GM18861 (cell line): ENCODE measurements around the gene CTDSPL.

Source experiments
- ATAC-seq: cut with Tn5 transposase; IDR thresholded peaks from one replicate; pipeline ENCODE4 v1.9.1; 2021; ENCODE audit not compliant: unreplicated experiment

The CTDSPL gene

DNA sequence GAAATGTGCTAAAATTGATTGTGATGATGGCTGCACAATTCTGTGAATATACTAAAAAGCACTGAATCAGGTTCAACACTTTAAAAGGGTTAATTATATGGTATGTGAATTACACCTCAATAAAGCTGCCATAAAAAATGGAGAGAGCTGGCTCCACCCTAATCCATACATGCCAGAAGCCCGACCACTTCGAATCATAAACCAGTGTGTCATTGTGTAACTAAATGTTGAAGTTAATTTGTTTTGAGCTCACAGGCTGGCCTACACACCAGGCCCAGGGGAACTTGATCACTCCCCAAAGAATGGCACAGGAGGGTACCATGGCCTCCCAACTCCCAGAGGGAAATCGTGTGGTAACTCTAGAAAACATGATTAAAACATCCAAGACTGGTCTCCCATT is 153.8 kb downstream of the CTDSPL start:
- ATAC-seq = no peak

DNA sequence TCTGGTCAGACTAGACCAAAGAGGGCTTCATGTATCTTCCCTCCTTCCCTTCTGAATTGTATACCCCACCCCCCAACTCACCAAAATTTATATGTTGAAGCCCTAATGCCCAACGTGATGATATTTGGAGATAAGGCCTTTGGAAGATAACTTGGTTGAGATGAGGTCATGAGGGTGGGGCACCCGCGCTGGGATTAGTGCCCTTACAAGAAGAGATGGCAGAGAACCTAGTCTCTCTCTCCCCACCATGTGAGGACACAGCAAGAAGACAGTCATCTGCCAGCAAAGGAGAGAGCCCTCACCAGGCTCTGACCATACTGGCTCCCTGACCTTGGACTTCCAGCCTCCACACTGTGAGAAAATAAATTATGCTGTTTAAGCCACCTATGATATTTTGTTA is 154.3 kb downstream of the CTDSPL start:
- no peak for ATAC-seq

DNA sequence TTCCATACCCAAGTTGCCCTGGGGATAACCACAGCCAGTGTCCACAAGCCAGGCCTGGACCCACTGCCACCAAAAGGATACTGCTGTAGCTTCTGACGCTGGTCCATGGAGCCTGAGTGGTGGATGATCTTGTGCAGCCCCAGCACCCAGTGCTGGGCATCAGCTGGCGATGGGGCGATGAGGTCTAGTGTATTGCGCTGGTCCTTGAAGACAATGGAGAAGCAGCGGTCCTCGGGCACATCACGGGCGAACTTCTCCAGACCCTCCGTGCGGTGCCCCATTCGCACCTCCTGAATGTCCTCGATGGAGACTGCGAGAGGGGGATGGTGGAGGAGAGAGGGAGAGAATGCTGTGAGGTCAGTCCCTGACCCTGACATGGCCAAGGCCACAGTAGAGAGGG is 154.7 kb downstream of the CTDSPL start:
- ATAC-seq = no peak

DNA sequence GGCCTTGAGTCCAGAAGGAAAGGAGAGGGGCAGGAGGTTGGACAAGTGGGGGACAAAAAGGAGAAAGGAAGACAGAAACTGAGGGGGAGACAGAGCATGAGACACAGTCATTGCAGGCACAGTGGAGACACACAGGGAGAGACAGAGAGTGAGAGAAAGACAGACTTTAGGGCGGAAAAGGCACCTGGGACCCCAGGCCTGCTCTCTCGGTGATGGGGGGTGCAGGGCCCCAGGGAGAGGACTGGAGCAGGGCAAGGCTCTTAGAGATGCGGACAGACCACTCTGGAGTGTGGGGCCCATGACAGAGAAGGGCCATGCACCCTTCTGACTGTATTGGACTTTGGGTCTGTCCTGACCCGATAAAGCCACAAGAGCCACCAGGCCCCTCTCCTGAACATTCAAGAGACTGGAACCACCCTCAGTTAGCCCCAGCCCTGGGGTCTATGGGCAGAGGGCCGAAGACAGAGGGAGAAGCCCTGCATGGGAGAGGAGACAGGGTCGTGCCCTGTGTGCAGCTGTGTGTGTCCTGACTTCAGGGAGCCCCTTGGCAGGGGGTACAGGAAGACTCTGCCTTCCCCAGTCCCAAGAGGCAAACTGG is 155.3 kb downstream of the CTDSPL start:
- no peak for ATAC-seq

DNA sequence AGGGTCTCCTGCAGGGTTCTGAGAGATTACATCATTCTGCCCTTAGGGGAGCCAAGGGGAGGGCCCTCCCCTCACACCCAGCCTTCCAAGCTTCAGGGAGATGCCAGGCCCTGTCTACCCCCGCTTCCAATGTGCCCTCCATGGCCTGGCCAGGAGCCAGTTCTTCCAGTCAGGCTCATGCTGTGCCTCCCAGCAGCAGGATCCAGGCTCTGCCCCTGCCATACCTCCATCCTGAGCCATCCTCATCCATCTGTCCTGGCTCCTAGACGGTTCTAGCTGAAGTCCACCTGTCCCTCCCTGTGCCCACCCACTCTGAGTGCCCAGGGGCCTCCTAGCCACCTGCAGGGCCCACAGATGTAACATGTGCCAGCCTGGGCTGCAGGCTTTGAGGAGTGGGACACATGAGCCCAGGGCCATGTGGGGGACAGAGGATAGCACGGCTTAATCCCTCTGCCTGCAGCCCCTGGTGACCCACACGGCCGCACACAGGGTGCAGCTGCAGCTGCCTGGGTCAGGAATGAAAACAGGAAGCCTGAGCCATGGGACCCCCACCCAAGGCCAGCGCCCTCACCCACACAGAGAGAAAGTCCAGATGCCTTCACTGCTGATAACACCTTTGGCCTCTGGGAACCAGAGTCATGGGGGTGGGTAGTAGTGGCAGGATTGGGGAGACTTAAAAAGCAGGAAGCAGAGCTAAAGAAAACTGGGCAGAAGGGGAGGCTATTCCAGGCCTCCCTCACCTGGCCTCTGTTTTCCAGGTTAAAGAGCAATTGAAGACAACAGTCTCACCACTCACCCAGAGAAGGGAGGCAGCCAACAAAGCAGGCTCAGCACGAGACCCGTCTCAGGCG is 156.0 kb downstream of the CTDSPL start:
- ATAC-seq = no peak

DNA sequence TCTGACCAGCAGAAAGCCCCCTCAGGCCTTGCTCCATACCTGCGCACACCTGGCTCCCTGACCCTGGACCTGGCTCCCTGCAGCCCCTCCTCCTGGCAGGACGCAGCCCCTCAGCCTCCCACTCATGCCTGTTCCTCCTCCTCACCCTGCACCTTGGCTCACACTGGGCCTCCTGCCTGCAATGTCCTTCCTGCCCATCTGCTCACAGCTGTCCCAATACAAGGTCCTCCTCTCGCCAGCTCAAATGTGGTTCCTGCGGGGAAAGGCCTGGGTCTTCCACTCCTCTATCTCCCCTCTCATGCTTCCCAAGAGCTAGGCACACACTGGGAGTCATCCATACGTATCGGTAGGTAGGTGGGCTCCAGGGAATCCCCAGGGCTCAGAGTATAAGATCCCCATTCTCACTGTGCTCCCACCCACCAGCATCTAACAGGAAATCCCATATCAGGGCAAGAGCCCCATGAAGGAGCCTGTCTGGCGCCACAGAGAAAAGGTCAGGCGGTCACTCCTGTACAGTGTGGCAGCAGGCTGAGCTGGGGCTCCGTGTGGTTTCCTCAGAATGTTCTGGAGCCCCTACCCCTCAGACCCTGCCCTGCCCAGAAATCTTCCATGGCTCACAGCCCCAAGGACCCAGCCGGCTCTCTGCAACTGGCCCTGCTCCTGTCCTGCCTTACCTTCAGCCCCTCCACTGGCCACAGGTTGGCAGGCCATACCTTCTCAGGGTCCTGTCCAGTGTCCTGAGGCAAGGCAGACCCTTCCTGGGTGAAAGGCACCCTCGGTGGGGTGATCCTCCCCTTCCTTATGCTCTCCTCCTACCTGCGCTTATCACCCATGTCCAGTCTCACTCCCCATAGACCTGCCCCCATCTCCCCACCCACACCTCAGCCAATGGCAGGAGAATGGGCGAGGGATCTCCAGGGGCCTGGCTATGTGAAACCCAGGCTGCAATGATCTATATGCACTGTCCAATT is 156.9 kb downstream of the CTDSPL start:
- no peak for ATAC-seq

DNA sequence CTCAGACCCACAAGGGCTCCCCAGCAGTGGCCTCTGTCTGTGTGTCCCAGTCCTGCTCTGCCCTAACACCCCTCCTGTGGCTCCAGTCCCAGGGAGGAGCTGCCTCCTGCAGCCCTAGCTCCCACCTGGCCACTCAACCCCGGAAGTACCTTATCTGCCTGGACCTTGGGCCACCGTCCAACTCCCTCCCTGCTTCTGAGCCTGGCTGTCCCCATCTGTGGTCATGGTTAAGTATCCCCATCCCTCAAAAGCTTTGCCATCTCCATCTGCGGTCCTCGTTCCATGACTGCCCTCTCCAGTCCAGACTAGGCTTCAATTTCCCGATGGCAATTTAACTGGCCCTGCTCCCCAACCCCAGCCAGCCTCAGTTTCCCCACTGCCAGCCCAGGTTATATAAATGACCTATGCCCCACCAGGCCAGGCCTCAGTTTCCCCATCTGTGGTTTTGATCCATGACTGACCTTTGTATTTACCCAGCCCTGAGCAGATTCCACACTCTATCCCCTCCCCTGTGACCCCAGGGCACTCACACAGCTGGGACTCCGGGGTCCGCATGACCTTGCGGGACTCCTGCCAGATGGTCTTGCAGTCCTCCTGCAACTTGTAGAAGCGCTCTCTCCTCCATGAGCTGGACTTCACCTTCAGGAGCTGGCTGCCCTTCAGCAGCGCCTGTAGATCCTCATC is 158.1 kb downstream of the CTDSPL start:
- ATAC-seq = no peak

DNA sequence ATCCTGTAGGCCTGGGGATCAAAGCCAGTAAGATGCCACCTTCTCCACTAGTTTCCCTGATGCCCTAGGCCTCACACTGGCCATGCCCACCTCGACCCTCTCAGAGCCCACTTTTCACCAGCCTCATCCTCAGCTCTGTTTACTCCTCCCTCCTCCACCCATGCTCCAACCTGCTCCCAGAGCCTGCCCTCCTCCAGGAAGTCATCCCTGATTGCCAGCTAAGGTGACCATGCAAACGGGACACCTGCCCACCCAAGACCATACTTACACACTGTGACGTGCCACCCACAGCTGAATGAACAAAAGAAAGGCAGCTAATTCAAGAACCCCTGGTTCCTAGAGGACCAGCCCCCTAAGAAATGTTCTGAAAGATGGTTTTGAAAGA is 158.7 kb downstream of the CTDSPL start:
- ATAC-seq = no peak

DNA sequence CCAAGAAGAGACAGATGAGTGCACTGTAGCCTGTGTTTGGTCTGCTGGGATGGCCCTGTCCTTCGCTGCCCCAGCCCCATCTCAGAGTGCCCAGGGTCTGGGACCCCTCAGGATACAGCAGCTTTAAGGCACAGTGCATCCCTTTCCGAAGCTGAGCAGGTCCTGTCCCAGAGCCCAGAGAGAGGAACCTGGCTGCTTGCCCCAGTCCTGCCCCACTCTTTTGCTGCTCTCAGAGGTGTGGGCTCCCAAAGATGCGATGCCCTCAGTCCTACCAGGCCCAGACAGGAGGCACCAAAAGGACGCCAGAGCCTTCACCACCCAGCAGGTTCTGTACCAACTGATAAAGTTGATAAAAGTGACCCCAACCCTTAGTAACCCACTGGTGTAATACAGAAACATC is 159.5 kb downstream of the CTDSPL start:
- ATAC-seq = no peak

DNA sequence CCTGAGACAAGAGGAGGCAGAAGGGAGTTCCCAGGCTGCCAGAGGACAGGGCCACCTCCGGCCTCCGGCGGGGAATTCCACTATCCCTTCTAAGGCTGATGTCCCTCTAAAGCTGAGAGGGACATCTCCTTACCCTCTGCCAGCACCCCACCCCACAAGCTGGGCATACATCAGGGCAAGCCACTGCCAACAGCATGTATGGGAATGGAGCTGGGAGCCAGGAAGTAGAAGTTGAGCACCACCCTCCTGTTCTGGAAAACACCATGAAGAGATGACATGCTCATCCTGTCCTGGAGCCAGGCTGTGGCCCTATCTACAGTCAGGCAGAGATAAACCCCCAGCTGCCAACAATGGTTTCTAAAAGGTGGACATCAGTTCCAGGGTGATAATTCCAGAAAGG is 160.6 kb downstream of the CTDSPL start:
- no peak for ATAC-seq

DNA sequence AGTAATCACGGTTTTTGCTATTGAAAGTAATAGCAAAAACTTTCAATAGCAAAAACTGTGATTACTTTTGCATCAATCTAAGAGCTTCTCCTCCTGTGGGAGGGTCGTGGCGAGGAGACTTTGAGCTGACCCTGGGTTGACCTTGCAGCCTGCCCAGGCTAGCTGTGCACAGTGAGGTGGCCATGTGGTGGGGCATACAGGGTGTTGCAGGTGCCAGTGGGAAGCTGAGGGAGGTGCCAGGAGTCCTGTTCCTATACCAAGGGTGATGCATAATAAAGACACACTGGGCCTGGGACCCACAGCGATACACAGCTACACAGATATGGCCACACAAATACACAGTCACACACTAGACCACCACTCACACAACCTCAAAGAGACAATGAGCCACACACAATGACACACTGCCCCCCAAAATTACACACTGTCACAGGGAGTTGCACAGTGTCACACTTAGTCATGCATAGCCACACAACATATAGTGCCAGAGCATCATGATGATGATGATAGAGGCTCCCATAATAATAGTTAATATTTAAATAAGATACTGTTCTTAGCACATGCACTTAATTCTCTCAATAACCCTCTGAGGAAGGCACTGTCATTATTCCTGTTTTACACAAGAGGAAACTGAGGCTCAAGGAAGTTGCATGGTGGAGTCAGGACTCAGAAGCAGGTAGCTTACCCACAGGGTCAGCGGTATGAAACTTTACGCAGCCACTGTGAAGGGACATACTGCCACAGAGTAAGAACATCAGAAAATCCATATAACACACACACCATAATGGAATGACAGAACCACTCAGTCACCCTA is 161.4 kb downstream of the CTDSPL start:
- ATAC-seq = no peak

DNA sequence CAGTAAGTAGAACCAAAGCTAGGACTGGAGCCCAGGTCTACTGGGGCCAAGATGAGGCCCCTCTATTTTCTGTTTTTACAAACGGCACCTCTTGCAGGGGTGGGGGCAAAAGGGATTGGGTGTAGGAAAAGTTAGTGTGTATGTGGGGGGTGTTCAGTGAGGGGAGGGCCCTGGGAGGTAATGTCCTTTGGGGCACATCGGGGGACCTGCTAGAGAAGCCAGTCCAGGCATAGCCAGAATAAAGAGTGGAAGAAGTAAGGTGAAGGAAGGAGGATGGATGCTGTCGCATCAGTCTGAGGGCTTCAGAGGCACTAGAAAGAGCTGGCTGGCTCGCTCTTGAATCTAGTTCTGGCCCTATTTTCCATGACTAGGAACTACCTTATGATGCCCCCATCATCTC is 165.2 kb downstream of the CTDSPL start:
- no peak for ATAC-seq

DNA sequence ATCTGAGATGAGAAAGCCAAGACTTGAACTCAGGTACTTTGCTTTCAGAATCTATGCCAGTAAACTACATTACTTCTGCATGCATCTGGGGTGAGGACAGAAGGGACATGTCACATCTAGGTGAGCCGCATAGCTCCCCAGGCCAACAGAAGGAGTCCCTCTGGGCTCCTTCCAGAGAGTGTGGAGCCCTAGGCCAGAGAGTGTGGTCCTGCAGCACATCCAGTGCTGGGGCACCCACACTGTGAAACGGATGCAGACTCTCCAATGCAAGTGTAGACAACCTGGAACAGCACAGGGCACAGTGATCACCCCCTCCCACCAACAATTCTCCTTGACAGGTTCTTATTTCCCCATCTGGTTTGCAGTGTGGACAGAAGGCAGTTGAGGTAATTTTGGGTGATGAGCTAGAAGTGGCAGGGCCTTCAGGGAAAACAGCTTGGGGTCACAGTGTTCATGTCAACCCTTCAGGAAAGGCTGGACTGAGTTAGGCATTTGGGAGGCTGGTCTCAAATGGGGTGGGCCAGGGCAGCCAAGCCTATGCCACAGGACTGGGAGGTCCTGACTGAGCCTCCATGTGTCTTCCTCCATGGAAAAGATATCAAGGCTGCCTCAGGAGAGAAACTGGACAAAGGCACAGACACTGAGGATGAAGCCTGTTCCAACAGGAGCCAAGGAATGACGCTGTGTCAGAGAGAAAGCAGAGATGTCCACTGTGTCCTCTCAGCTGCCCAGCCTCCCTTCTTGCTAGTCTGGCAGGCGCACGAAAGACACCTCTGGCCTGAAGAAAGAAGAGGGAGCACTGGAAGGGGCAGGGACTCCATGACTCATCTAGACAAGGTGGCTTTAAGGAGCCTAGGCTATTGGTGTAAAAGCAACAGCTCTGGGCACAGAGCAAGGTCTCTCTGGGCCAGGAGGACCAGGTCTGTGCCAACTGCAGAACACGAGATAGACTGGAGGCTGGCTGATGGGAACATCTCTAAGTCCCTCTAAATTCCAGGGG is 166.1 kb downstream of the CTDSPL start:
- ATAC-seq = no peak

DNA sequence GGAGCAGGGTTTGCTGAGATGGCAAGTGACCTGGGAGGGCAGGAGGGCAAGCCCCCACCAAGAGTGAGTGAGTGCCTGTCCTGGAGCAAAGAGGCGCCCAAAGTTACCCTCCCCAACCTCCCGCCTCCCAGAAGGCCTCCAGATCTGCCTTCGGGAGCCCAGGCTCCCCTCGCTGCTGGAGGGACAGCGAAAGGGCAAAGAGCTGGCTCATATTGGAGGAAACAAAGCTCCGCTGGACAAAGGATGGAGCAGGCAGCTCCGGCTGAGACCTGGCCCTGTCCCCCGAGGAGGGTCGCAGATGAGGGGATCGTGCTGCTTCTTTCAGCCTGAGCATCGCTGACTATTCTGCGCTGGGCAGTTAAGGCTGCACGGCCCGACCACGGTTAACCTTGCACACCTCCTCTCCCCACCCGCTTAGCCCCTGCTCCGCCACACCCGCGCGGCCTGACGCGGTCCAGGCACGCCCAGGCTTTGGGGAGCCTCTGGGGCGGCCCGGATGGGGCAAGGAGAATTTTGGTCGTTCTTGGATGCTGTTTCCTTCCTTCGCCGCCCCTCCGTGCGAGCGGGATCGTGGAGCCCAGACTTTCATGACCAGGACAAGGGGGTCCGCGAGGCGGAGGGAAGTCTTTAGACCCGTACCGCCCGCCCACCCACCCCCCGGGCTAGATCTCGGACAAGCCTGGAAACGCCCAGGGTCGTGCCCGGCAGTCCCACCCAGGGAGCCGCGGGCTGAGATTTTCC is 167.1 kb downstream of the CTDSPL start:
- no peak for ATAC-seq

DNA sequence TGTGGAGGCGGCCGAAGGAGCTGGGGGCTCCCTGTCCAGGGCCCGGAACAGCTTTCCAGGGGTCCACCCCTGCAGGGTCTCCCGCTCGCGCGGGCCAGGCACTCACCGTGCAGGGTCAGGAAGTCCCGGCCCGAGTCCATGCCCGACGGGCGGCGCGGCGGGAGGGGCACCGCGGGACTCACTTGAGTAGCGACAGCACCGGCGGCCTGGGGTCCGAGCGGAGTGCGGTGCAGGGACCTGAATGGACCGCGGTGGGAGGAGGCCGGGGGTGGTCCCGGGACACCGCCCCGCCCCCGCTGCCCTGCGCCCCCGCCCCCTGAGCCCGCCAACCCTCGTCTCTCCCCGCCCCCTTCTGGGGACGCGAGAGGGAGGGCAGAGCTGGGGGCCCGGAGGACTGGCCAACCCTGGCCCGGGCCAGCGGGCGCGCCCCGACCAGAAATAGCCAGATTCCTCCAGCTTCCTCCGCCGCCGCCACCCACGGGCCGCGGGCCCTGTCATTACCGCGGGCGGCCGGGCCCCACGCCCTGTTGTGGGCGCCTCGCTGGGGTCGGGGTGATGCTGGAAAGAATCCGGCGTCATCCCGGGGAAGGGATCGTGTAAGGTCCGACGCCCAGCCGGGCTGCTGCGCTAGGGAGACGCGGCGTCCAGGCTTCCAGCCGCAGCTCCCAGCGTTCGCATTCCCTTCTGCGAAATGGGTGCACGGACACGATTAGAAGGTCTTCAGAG is 167.9 kb downstream of the CTDSPL start, which contains the start of gene PLCD1:
PLCD1 (minus strand) TSS at position 243 of the 726 bp plus-strand sequence; CDS start at position 140, 103 bp downstream.
- no peak for ATAC-seq

DNA sequence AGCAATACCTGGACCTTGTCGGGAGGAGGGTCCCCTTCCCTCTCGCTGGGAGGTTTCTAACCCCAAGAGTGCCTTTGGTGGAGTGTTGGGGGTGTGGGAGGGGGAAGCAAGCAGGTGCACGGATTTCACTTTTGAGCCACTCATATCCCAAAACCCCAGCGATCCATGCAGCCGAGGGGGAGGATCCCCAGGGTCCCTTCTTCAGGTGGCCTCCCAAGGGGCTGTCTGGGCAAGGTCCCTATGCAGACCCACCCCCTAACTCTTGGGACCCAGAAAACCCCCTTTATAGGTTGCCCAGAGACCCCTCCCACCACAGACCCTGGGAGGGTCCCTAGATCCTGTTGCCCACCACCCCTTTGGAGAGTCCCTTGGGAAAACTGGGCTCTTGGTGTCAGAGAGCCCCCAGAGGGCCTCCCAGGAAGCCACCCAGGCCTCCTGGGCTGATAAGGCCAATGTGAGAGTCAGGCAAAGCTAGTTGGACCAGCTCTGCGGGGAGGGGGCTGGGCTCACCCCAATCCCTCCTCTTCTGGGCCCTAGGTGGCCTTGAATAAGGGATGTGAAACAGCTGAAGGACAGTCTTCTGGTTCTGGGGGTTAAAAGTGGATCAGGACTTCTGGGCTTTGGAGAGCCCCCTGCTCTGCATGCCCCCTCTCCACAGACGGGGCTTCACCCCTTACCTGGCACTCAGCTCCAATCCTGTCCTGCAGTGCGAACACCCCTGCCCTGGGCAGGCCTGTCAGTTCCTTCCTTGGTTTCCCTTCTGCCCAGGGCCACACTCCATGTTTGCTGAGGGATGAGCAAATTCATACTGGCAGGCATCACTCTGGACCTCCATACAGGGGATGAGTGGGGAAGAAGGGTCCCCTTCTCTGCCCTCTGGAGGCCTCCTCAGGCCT is 168.7 kb downstream of the CTDSPL start:
- no peak for ATAC-seq
